ENCODE measurements around the gene VPS13A.
"Not testable (repeated sequence)": the region's sequence is repeated elsewhere in the genome, so short reads cannot be mapped to it uniquely, and the experiment has no call there.

- TF ChIP-seq ZNF311 (CRISPR knock-in tag; IDR thresholded peaks at IDR 0.05); MAFF (IDR thresholded peaks at IDR 0.05; ENCODE audit: low read length); SMAD2 (IDR thresholded peaks at IDR 0.05; ENCODE audit: low read depth, low read length); JUNB (CRISPR knock-in tag; conservative IDR thresholded peaks at IDR 0.05); RAD21 (CRISPR knock-in tag; conservative IDR thresholded peaks at IDR 0.05 in 1 of 2, IDR thresholded peaks at IDR 0.05 in 1 of 2); ZNF512 (tag; IDR thresholded peaks at IDR 0.05): not testable (repeated sequence)
These were observed 231.2 kb downstream of the VPS13A start for GRCh38 chr9:77408521-77408920.

All from K562 (cell line).